Nephron progenitor cell (in vitro differentiated cells): Measurements from ENCODE around the gene NRIP3.
"Not testable (repeated sequence)": the region's sequence is repeated elsewhere in the genome, so short reads cannot be mapped to it uniquely, and the experiment has no call there.

Source experiments
- DNase-seq: peaks from one replicate; pipeline ENCODE4 v3.0.0; 2021
- H3K27ac Mint-ChIP-seq: 2 replicates; pipeline ENCODE4 v1.8.0; 2021; ENCODE audit warnings: mild to moderate bottlenecking, moderate library complexity, mixed read lengths
- H3K27me3 Mint-ChIP-seq: 2 replicates; pipeline ENCODE4 v1.8.0; 2021; ENCODE audit warnings: mild to moderate bottlenecking, low read depth, mixed read lengths; ENCODE audit not compliant: poor library complexity
- H3K36me3 Mint-ChIP-seq: 2 replicates; pipeline ENCODE4 v1.8.0; 2021; ENCODE audit warnings: low read depth, mixed read lengths
- H3K4me1 Mint-ChIP-seq: 2 replicates; pipeline ENCODE4 v1.8.0; 2021; ENCODE audit warnings: mixed read lengths
- H3K4me3 Mint-ChIP-seq: 2 replicates; pipeline ENCODE4 v1.8.0; 2021; ENCODE audit warnings: mild to moderate bottlenecking, moderate library complexity, mixed read lengths
- H3K9me3 Mint-ChIP-seq: 2 replicates; pipeline ENCODE4 v1.8.0; 2021; ENCODE audit warnings: mild to moderate bottlenecking, moderate library complexity, mixed read lengths
- TF ChIP-seq, protein P1 (sequence below): fragments of 200-600 bp; sonication (generic); IDR thresholded peaks from 2 replicates; pipeline ENCODE4 v1.5.0; 2021; ENCODE audit warnings: antibody characterized with exemption

The NRIP3 gene

DNA sequence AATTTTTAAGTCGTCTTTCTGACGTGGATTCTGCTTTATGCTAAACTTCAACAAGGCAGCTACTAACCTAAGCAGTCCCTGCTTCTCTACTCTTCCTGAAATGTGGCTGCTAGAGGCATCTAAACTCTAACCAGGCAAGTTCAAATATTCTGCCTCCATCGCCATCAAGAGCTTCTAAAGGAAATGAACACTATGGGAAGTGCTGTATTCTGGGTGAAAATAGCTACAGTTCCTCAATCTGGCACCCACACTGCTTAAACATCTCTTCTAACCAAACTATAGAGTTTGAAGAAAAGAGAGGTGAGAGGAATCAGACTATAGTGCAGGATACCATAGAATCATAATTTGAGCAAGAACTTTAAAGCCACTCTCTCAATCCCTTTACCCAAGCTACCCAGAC lies 6.3 kb downstream of the NRIP3 start:
- H3K36me3 Mint-ChIP-seq, result no peaks in the 10 kb centered on the region
- TF ChIP-seq, protein P1, sequence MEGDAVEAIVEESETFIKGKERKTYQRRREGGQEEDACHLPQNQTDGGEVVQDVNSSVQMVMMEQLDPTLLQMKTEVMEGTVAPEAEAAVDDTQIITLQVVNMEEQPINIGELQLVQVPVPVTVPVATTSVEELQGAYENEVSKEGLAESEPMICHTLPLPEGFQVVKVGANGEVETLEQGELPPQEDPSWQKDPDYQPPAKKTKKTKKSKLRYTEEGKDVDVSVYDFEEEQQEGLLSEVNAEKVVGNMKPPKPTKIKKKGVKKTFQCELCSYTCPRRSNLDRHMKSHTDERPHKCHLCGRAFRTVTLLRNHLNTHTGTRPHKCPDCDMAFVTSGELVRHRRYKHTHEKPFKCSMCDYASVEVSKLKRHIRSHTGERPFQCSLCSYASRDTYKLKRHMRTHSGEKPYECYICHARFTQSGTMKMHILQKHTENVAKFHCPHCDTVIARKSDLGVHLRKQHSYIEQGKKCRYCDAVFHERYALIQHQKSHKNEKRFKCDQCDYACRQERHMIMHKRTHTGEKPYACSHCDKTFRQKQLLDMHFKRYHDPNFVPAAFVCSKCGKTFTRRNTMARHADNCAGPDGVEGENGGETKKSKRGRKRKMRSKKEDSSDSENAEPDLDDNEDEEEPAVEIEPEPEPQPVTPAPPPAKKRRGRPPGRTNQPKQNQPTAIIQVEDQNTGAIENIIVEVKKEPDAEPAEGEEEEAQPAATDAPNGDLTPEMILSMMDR, result no peak
- no peaks in the 10 kb centered on the region for H3K4me1 Mint-ChIP-seq
- H3K4me3 Mint-ChIP-seq, result no peak overlapping the region
- no peaks in the 10 kb centered on the region for H3K9me3 Mint-ChIP-seq
- DNase-seq, result no peak
- peaks cover 57% of the 10 kb centered on the region for H3K27me3 Mint-ChIP-seq
- no peak overlapping the region for H3K27ac Mint-ChIP-seq

DNA sequence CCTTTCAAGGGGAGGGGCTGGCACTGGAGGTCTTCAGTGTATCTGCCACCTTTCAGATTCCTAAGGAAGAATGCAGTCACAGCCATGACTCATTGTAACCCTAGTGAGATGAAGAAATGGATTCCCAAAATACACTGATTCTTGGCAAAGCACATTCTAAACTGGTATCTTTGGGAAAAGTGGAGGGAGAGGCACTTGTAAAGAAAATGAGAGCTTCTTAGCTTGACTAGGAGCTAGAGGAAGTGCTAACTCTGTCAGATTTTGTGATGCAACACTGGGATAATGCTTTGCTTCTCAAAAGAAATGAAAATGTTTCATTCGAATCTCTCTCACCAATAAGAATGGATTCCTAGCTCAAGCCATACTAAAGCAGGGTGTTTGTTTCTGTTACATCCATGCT lies 14.3 kb downstream of the NRIP3 start:
- Mint-ChIP-seq H3K9me3 (no peaks in the 10 kb centered on the region), H3K4me3 (no peak overlapping the region), H3K27ac (no peak overlapping the region), H3K27me3 (peaks cover 20% of the 10 kb centered on the region), H3K4me1 (no peaks in the 10 kb centered on the region), H3K36me3 (no peaks in the 10 kb centered on the region)
- no peak for DNase-seq
- TF ChIP-seq, protein P1, result no peak

DNA sequence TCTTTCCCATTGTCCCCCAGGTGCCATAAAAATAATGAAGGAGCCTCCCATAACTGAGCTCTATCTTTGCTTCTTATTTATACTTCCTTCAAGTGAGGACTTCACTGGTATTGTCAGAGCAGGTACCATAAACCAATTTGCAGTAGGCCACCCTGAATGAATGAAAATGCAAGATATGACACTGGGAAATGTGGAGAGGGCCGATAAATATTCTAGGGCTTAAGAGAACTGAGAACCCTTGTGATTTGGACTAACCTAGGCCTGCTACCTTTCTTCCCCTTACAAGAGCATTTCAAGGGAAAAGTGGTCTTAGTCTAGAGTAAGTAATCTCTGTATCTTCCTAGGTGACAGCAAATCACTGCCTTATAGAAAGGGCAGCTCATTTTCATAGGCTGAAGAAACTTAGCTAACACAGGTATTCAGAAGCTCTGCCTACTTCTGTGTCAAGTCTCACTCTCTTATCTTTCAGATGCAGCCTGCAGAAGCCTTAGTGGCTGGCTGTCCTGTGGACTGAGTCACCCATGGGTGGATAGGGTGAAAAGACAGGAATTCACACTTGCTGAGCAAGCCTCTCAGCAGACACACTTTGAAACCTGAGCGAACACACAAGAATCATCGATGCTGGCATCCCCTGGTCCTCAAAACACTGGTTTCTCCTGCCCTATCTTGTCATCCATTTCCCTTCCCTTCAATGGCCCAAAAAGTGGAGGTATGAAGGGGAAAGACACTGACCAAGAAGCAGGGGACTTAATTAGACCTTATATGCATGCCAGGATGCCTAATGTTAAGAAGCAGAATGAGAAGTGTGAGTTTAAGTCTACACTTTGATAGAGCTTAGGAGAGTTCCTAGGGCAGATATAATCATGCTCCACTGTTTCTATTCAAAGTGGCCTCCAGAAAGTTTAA lies 15.2 kb downstream of the NRIP3 start:
- DNase-seq, result no peak
- no peak overlapping the region for H3K4me3 Mint-ChIP-seq
- TF ChIP-seq, protein P1, result no peak
- H3K27ac Mint-ChIP-seq, result no peak overlapping the region
- H3K9me3 Mint-ChIP-seq, result no peaks in the 10 kb centered on the region
- H3K4me1 Mint-ChIP-seq, result no peaks in the 10 kb centered on the region
- H3K27me3 Mint-ChIP-seq, result peaks cover 20% of the 10 kb centered on the region
- no peaks in the 10 kb centered on the region for H3K36me3 Mint-ChIP-seq

DNA sequence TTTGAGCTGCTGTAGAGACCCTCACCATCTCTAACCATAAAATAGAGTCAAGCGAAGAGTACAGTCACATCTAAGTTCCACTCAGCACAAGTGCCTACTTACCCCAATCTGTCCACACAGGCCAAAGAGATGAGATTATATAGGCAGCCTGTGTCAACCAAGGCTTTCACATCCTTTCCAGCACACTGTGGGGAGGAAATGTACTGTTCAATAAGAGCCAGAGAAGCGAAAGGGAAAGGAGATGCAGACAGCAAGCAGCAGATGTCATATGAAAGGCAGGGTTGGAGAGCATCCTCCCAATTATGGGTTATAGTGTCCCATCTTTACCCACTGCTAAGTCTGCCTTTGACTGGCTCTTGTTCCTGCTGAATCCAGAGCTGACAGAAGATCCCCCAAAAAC lies 16.4 kb downstream of the NRIP3 start:
- H3K4me1 Mint-ChIP-seq, result no peaks in the 10 kb centered on the region
- no peaks in the 10 kb centered on the region for H3K36me3 Mint-ChIP-seq
- no peak overlapping the region for H3K4me3 Mint-ChIP-seq
- H3K27me3 Mint-ChIP-seq, result peaks cover 9% of the 10 kb centered on the region
- H3K9me3 Mint-ChIP-seq, result no peaks in the 10 kb centered on the region
- DNase-seq, result no peak
- no peak overlapping the region for H3K27ac Mint-ChIP-seq
- TF ChIP-seq, protein P1, result no peak

DNA sequence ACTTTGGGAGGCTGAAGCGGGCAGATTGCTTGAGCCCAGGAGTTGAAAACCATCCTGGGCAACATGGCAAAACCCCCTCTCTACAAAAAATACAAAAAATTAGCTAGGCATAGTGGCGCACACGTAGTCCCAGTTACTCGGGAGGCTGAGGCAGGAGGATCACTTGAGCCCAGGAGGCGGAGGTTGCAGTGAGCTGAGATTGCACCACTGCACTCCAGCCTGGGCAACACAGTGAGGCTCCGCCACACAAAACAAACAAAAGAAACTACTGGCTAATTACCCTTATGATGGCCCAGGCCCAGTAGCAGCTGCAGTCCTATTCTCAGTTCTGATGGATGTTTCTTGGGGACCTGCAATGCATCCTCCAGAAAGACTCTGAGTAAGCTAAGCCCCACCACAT lies 17.0 kb downstream of the NRIP3 start:
- not testable (repeated sequence) for H3K9me3 Mint-ChIP-seq, H3K27ac Mint-ChIP-seq, H3K27me3 Mint-ChIP-seq, H3K4me1 Mint-ChIP-seq, H3K36me3 Mint-ChIP-seq, DNase-seq, H3K4me3 Mint-ChIP-seq

DNA sequence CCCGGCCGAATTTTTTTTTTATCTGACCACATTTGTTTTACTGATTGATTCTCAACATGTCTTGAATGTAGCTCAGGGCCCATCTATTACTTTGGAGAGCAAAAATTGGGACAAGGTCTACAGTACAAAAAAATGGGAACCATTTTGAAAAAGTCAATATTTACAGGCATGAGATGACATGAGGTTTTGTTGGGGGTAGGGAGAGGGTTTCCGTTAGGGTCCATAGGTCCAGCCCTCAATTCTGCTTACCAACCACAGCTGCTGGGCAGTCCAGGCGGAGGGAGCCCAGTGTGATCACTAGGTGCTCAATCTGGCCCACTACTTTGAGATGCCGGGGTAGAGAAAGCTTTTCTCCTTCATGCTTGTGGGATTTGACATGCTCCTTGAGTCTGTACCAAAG lies 18.3 kb downstream of the NRIP3 start:
- TF ChIP-seq, protein P1, result no peak
- Mint-ChIP-seq H3K4me1 (no peaks in the 10 kb centered on the region), H3K9me3 (no peaks in the 10 kb centered on the region), H3K4me3 (no peak overlapping the region), H3K36me3 (no peaks in the 10 kb centered on the region), H3K27me3 (peaks cover 6% of the 10 kb centered on the region), H3K27ac (no peak overlapping the region)
- DNase-seq, result no peak
